Measurements from ENCODE around the gene IL17C. TPM values are rescaled to one million over a fixed set of nuclear protein-coding genes. Genes with fewer than 3 reads are reported as not detected.

Gene IL17C
- total RNA-seq, 6 donors from 2014 or later: 0.40 to 0.76 TPM; not detected in 4

DNA sequence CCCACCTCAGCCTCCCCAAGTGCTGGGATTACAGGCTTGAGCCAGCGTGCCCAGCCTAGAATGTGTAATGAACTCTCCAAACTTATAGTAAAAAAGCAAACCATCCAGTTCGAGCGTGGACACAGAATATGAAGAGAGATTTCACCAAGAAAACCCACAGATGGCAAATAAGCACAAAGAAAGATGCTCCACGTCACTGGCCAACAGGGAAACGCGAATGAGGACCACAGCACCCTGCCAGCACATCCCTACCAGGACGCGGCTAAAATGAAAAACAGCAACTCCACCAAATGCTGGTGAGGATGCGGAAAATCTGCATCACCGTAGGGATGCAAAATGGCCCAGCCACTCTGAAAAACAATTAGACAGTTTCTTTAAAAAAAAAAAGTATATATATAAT is 23.1 kb downstream of the IL17C start:
- Histone ChIP-seq H3K27ac (no peak overlapping the region), H3K4me1 (peaks cover 12 to 19% (median 15%) of the 10 kb centered on the region in 4 donors), H3K36me3 (peaks cover 0 to 22% (median 16%) of the 10 kb centered on the region in 4 donors), H3K9me3 (no peaks in the 10 kb centered on the region), H3K4me3 (peak overlapping the region in 1 of 4 donors; percentile 98), H3K27me3 (no peaks in the 10 kb centered on the region)
- no peak for ATAC-seq (ENCODE audit: low FRiP score in 2 of 2)
- no peak for TF ChIP-seq POLR2A (IDR thresholded peaks at IDR 0.05)
- TF ChIP-seq, protein P1, sequence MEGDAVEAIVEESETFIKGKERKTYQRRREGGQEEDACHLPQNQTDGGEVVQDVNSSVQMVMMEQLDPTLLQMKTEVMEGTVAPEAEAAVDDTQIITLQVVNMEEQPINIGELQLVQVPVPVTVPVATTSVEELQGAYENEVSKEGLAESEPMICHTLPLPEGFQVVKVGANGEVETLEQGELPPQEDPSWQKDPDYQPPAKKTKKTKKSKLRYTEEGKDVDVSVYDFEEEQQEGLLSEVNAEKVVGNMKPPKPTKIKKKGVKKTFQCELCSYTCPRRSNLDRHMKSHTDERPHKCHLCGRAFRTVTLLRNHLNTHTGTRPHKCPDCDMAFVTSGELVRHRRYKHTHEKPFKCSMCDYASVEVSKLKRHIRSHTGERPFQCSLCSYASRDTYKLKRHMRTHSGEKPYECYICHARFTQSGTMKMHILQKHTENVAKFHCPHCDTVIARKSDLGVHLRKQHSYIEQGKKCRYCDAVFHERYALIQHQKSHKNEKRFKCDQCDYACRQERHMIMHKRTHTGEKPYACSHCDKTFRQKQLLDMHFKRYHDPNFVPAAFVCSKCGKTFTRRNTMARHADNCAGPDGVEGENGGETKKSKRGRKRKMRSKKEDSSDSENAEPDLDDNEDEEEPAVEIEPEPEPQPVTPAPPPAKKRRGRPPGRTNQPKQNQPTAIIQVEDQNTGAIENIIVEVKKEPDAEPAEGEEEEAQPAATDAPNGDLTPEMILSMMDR (IDR thresholded peaks at IDR 0.05): no peak
- no peak for TF ChIP-seq POLR2AphosphoS5 (IDR thresholded peaks at IDR 0.05)
- no peak for TF ChIP-seq EP300 (IDR thresholded peaks at IDR 0.05)
- WGBS, 2 donors: 89 to 91% methylated on average over 10 of the region's 10 CpGs
- DNase-seq: no peak

DNA sequence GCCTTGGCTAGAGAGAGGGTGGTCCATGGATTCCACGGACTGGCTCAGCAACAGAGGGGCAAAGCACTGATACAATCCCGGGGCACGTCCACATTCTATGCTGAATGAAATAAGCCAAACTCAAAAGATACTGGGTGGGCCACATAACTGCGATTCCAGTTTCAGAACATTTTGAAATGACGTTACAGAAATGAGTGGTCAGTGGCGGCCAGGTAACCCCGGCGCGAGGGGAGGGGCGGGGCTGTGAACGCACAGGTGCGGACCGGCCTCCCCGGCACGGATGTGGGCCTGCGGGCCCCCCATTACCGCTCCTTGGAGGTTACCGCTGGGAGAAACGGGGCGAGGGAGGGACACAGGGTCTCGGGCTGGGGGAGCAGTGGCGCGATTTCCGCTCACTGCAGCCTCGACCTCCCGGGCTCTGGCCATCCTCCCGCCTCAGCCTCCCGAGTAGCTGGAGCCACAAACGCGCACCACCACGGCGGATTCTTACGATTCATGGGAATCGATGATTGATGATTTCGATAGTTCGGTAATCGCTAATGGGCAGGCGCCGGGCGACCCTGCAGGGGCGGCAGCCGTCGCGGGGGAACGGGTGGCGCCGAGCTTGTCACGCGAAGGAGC is 24.0 kb downstream of the IL17C start:
- peaks cover 0 to 13% (median 10%) of the 10 kb centered on the region in 4 donors for H3K36me3 ChIP-seq
- WGBS, 2 donors: 3% methylated on average over 19 to 45 of the region's 49 CpGs
- H3K27me3 ChIP-seq: no peaks in the 10 kb centered on the region
- no peaks in the 10 kb centered on the region for H3K9me3 ChIP-seq
- TF ChIP-seq, protein P1 (IDR thresholded peaks at IDR 0.05): no peak
- TF ChIP-seq POLR2AphosphoS5 (IDR thresholded peaks at IDR 0.05) (no peak), EP300 (IDR thresholded peaks at IDR 0.05) (no peak), POLR2A (IDR thresholded peaks at IDR 0.05) (no peak)
- peak overlapping the region; percentile 67 to 99 (median 88) for H3K4me3 ChIP-seq
- H3K4me1 ChIP-seq: peaks cover 12 to 19% (median 15%) of the 10 kb centered on the region in 4 donors
- DNase-seq: peak in 1 of 2 donors; percentile 85
- no peak for ATAC-seq (ENCODE audit: low FRiP score in 2 of 2)
- H3K27ac ChIP-seq: peak overlapping the region; percentile 86 to 96 (median 92)

DNA sequence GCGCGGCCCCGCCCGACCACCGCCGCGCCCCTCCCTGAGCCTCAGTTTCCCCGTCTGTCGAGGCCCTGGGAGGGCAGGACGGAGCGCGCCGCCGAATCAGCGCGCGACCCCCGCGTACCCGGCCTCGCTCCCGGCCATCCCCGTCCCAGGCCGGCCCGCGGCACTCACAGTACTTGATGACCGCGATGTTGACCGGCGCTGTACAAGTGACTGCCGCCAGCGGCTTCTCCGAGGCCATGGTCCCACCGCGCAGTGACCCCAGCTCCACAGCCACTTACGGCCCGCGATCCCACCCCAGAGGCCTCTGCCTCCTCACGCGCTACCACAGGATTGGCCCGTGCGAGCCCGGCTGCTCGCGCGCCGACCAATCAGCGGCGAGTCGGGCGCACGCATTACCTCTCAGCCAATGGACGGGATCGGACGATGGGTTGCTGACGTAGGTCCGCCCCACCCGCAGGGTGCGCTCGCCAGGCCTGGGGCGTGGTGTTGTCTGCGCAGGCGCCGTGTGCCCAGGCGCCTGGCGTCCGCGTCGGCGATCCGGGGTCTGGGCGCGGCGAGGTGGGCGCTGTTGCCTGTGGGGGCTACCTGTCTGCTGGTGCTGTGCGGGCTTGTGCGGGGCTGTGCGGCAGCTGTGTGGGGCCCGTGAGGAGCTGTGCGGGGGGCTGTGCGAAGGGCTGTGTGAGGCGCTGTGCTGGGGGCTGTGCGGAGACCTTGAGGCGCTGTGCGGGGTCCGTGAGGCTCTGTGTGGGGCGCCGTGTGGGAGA is 24.7 kb downstream of the IL17C start, which contains the start of gene MVD:
TSS of gene MVD (minus strand) at position 249 of the 764 bp plus-strand sequence. CDS start at position 238, 11 bp downstream.
- peaks cover 12 to 19% (median 15%) of the 10 kb centered on the region in 4 donors for H3K4me1 ChIP-seq
- H3K27me3 ChIP-seq: no peaks in the 10 kb centered on the region
- H3K36me3 ChIP-seq: peaks cover 0 to 6% (median 5%) of the 10 kb centered on the region in 4 donors
- DNase-seq (peak; percentile 97 to 98), ATAC-seq (ENCODE audit: low FRiP score in 2 of 2) (peak; percentile 98 to 99)
- TF ChIP-seq POLR2A (IDR thresholded peaks at IDR 0.05) (peak in 3 of 4 donors; percentile 79 to 94 (median 94)), EP300 (IDR thresholded peaks at IDR 0.05) (peak in 1 of 4 donors; percentile 91), POLR2AphosphoS5 (IDR thresholded peaks at IDR 0.05) (peak; percentile 54 to 95)
- TF ChIP-seq, protein P1 (IDR thresholded peaks at IDR 0.05): peak in 3 of 6 experiments; percentile 26 to 37 (median 30)
- H3K4me3 ChIP-seq: peak within 1 kb of the TSS; percentile 67 to 99 (median 92)
- H3K27ac ChIP-seq: peak within 1 kb of the TSS; percentile 86 to 96 (median 92)
- no peaks in the 10 kb centered on the region for H3K9me3 ChIP-seq
- 0% methylated on average over 38 of the region's 88 CpGs; no CpG with 5 or more reads in 1 of the 2 donors for WGBS, 2 donors

DNA sequence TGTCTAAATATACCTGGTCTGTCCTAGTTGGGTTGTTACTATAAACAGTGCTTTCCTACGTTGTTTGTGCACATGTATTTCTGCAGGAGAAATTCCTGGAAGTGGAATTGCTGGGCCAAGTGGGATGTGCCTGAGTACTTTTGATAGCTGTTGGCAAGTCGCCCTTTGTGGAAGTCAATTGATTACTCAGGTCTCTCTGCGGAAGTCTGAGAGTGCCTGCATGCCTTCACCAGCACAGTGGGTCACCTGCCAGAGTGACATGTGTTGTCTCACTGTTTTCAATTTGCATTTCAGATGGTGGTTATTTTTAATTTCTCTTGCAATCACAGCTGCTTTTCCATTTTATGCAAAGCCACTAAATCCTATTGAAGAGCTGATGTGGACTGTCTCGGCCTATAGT is 26.8 kb downstream of the IL17C start:
- no peaks in the 10 kb centered on the region for H3K27me3 ChIP-seq
- 67 to 70% methylated on average over 4 of the region's 4 CpGs for WGBS, 2 donors
- ATAC-seq (ENCODE audit: low FRiP score in 2 of 2) (no peak), DNase-seq (no peak)
- no peak for TF ChIP-seq POLR2A (IDR thresholded peaks at IDR 0.05)
- H3K4me1 ChIP-seq: peaks cover 12 to 19% (median 15%) of the 10 kb centered on the region in 4 donors
- no peak overlapping the region for H3K4me3 ChIP-seq
- H3K36me3 ChIP-seq: no peaks in the 10 kb centered on the region
- no peak overlapping the region for H3K27ac ChIP-seq
- no peaks in the 10 kb centered on the region for H3K9me3 ChIP-seq

DNA sequence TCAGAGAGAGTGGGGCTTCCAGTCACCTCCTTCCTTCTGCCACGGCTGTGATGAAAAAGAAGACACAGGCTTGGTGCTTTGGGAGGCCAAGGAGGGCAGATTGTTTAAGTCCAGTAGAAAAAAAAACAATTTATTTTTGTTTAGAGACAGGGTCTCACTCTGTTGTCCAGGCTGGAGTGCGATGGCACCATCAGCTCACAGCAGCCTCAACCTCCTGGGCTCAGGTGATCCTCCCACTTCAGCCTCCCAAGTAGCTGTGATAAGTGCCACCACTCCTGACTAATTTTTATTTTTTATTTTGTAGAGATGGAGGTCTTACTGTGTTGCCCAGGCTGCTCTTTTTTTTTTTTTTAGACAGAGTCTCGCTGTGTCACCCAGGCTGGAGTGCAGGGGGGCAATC is 27.2 kb downstream of the IL17C start:
- DNase-seq (no peak), ATAC-seq (ENCODE audit: low FRiP score in 2 of 2) (no peak)
- Histone ChIP-seq H3K4me3 (no peak overlapping the region), H3K9me3 (no peaks in the 10 kb centered on the region), H3K27me3 (no peaks in the 10 kb centered on the region), H3K4me1 (peaks cover 12 to 19% (median 15%) of the 10 kb centered on the region in 4 donors), H3K27ac (no peak overlapping the region), H3K36me3 (no peaks in the 10 kb centered on the region)
- WGBS, 2 donors: 85 to 93% methylated on average over 3 of the region's 3 CpGs
- TF ChIP-seq EP300 (IDR thresholded peaks at IDR 0.05): no peak
- TF ChIP-seq POLR2AphosphoS5 (IDR thresholded peaks at IDR 0.05): no peak
- no peak for TF ChIP-seq POLR2A (IDR thresholded peaks at IDR 0.05)
- TF ChIP-seq, protein P1 (IDR thresholded peaks at IDR 0.05): no peak

Data from upper lobe of left lung (tissue), 6 donors.